HepG2 (cell line): ENCODE results near the gene CDCA4. TPM values are rescaled to one million over a fixed set of nuclear protein-coding genes. Genes with fewer than 3 reads are reported as not detected.

Experiments used
- ATAC-seq: fragments of 200-7000 bp; cut with Tn5 transposase; 3 replicates; pipeline ENCODE4 v1.9.1; 2020; ENCODE audit warnings: mild to moderate bottlenecking, moderate library complexity
- BruUV-seq: library from RNA; stranded (reverse); fragments of 400-500 nt; replicated peaks from 2 replicates; lab custom pipeline; 2021; lab: Mats Ljungman, UMichigan
- CTCF ChIA-PET: fragments of 300-600 bp; formaldehyde crosslinking; extraction: SDS; loops from one replicate; lab custom pipeline; 2021; ENCODE audit warnings: low total read pairs, inconsistent platforms, low intra/inter-chr PET ratio; lab: Yijun Ruan, JAX
- POLR2A ChIA-PET: fragments of 350-600 bp; sonication (Branson Sonifier 250); formaldehyde crosslinking; loops from one replicate; lab custom pipeline; 2020; ENCODE audit warnings: antibody characterized with exemption, inconsistent platforms; lab: Yijun Ruan, JAX
- DNase-seq: peaks from one replicate; pipeline ENCODE4 v3.0.0-alpha.2; 2015; ENCODE audit warnings: low spot score
- FAIRE-seq: peaks from 3 replicates; lab custom pipeline; 2011; peaks lifted over from hg19 to GRCh38; lab: Jason Lieb, UNC
- H2AFZ ChIP-seq: one replicate; pipeline ENCODE4 v1.6.1; 2011; ENCODE audit warnings: low read length, inconsistent platforms
- H3K27ac ChIP-seq: fragments of 300-600 bp; 3 replicates; pipeline ENCODE4 v1.8.0; 2011; ENCODE audit warnings: mixed run types, mild to moderate bottlenecking, mixed read lengths, low read length, inconsistent platforms; ENCODE audit not compliant: insufficient read depth; ENCODE audit errors: extremely low read length
- H3K27me3 ChIP-seq, 2 experiments: fragments of 200-600 bp in 1 of 2; 2 replicates in 1 of 2; 3 replicates in 1 of 2; pipeline versions ENCODE4 v1.6.0 to v1.8.0; 2011; ENCODE audit warnings: low read length in 2 of 2, mild to moderate bottlenecking in 2 of 2, moderate library complexity in 2 of 2, inconsistent platforms in 1 of 2; ENCODE audit not compliant: insufficient read depth in 2 of 2, control insufficient read depth in 1 of 2
- H3K36me3 ChIP-seq, 2 experiments: fragments of 200-600 bp in 1 of 2; replicated peaks in 1 of 2; 2 replicates in 1 of 2; 3 replicates in 1 of 2; pipeline versions ENCODE4 v1.5.1 to v1.8.0; 2011; ENCODE audit warnings: low read length in 2 of 2, inconsistent platforms in 1 of 2; ENCODE audit not compliant: insufficient read depth in 2 of 2, control insufficient read depth in 1 of 2
- H3K4me1 ChIP-seq: 2 replicates; pipeline ENCODE4 v1.5.1; 2012; ENCODE audit warnings: low read length, inconsistent platforms; ENCODE audit not compliant: insufficient read depth
- H3K4me2 ChIP-seq: 2 replicates; pipeline ENCODE4 v1.6.0; 2011; ENCODE audit warnings: low read depth, low read length, inconsistent platforms
- H3K4me3 ChIP-seq, 3 experiments: fragments of 200-600 bp in 1 of 3; sonication (generic), shearing (Covaris generic) in 1 of 3; replicated peaks in 1 of 3; 2 replicates each; pipeline ENCODE4 v1.5.1; 2011 to 2016; ENCODE audit warnings: low read length in 3 of 3, inconsistent platforms in 2 of 3, low read depth in 2 of 3, mild to moderate bottlenecking in 2 of 3, control low read depth in 1 of 3, mixed read lengths in 1 of 3; ENCODE audit not compliant: insufficient read depth in 1 of 3
- H3K79me2 ChIP-seq: one replicate; pipeline ENCODE4 v1.6.1; 2011; ENCODE audit warnings: low read length, inconsistent platforms; ENCODE audit not compliant: insufficient read depth
- H3K9ac ChIP-seq: 2 replicates; pipeline ENCODE4 v1.6.0; 2011; ENCODE audit warnings: mild to moderate bottlenecking, low read depth, low read length, inconsistent platforms; ENCODE audit not compliant: insufficient read depth
- H3K9me3 ChIP-seq: 2 replicates; pipeline ENCODE4 v1.5.1; 2012; ENCODE audit warnings: mild to moderate bottlenecking, low read length
- H4K20me1 ChIP-seq: 2 replicates; pipeline ENCODE4 v1.6.0; 2011; ENCODE audit warnings: inconsistent platforms, mild to moderate bottlenecking, low read length, moderate library complexity; ENCODE audit not compliant: insufficient read depth
- CEBPB ChIP-seq: IDR thresholded peaks from 2 replicates; pipeline ENCODE4 v1.6.1; 2011; ENCODE audit warnings: low read depth, low read length, improper control_type of control experiment, borderline replicate concordance
- ESRRA ChIP-seq: sonication (generic); formaldehyde crosslinking; IDR thresholded peaks from 2 replicates; pipeline ENCODE4 v1.5.1; 2020; ENCODE audit warnings: mild to moderate bottlenecking, low read depth, missing genetic modification reagents
- FOXM1 ChIP-seq: sonication (generic); formaldehyde crosslinking; IDR thresholded peaks from 2 replicates; pipeline ENCODE4 v1.5.0; 2020; ENCODE audit warnings: missing genetic modification reagents
- HNRNPLL ChIP-seq: fragments of 200-400 bp; formaldehyde crosslinking; IDR thresholded peaks from 2 replicates; pipeline ENCODE4 v1.6.1; 2017; ENCODE audit warnings: mild to moderate bottlenecking, low read depth, low read length; ENCODE audit not compliant: poor library complexity, severe bottlenecking
- ONECUT2 ChIP-seq: sonication (generic); formaldehyde crosslinking; IDR thresholded peaks from 2 replicates; pipeline ENCODE4 v1.4.0; 2020; ENCODE audit warnings: missing genetic modification reagents
- SAP130 ChIP-seq: IDR thresholded peaks from 2 replicates; pipeline ENCODE4 v1.6.1; 2016; ENCODE audit warnings: low read depth
- SETDB1 ChIP-seq: sonication (generic); formaldehyde crosslinking; IDR thresholded peaks from 2 replicates; pipeline ENCODE4 v1.5.1; 2020; ENCODE audit warnings: missing genetic modification reagents, mild to moderate bottlenecking, borderline replicate concordance
- SIX1 ChIP-seq: sonication (generic); formaldehyde crosslinking; IDR thresholded peaks from 2 replicates; pipeline ENCODE4 v1.4.0; 2020; ENCODE audit warnings: missing genetic modification reagents, borderline replicate concordance
- ZFP36L1 ChIP-seq: sonication (generic); formaldehyde crosslinking; IDR thresholded peaks from 2 replicates; pipeline ENCODE4 v1.8.0; 2022; ENCODE audit warnings: mild to moderate bottlenecking, missing genetic modification reagents, moderate library complexity
- ZNF557 ChIP-seq: sonication (generic); formaldehyde crosslinking; IDR thresholded peaks from 2 replicates; pipeline ENCODE4 v1.4.0; 2020; ENCODE audit warnings: missing genetic modification reagents
- ZNF75D ChIP-seq: sonication (generic); formaldehyde crosslinking; IDR thresholded peaks from 2 replicates; pipeline ENCODE4 v1.8.1; 2023; ENCODE audit warnings: missing genetic modification reagents, mild to moderate bottlenecking, borderline replicate concordance
- ZNF768 ChIP-seq: sonication (generic); formaldehyde crosslinking; IDR thresholded peaks from 2 replicates; pipeline ENCODE4 v1.4.0; 2020; ENCODE audit warnings: missing genetic modification reagents
- ZUFSP ChIP-seq: sonication (generic); formaldehyde crosslinking; IDR thresholded peaks from 2 replicates; pipeline ENCODE4 v1.9.0; 2021; ENCODE audit warnings: missing genetic modification reagents, mild to moderate bottlenecking, borderline replicate concordance
- WGBS: methylation state at CpG from one replicate; pipeline ENCODE4 v1.1.6; 2017; ENCODE audit warnings: low lambda C conversion rate; 5-methylcytosine and 5-hydroxymethylcytosine counted together
- in situ Hi-C: cut with HindIII; loops from 2 replicates; pipeline ENCODE4 v1.10.0; 2017; ENCODE audit warnings: low pct_unique_long_range_greater_than_20kb; ENCODE audit not compliant: extremely low pct_ligation_motif_present
- intact Hi-C: fragments of 100-400 bp; cut with micrococcal nuclease; formaldehyde crosslinking; loops from one replicate; pipeline ENCODE4 v1.10.0; 2022; ENCODE audit not compliant: unreplicated experiment
- polyA plus RNA-seq, 8 experiments: library from polyadenylated mRNA; depleted of rRNA in 3 of 8; stranded (reverse) in 7 of 8; unstranded in 1 of 8; fragments of >200 nt; fragmentation: Illumina TruSeq in 4 of 8; extraction: Trizol in 4 of 8; gene quantifications; 2 replicates each; pipeline versions ENCODE4 v1.2.1 to v1.2.3, GENCODE V29; 2011 to 2016; ENCODE audit warnings: low read depth in 4 of 8, missing spikeins in 1 of 8, mixed read lengths in 1 of 8; ENCODE audit not compliant: insufficient read depth in 1 of 8
- total RNA-seq, 5 experiments: library from RNA; depleted of rRNA; stranded (reverse); fragments of >200 nt; fragmentation: Illumina TruSeq; extraction: Trizol; gene quantifications; 2 replicates each; pipeline ENCODE4 v1.2.3, GENCODE V29; 2016; ENCODE audit warnings: low read depth in 1 of 5

Gene CDCA4
- total and polyA plus RNA-seq, 2 of the 13 experiments (the other 11 are each of a cell fraction or from before 2014, with no cell fraction given), result 19.7 to 43.1 TPM

- WGBS, result no CpG with 5 or more reads among the region's 30 CpGs
- Histone ChIP-seq H3K9ac (no peak overlapping the region), H3K4me2 (no peak overlapping the region), H4K20me1 (no peaks in the 10 kb centered on the region), H3K27me3 (peaks cover 7 to 43% of the 10 kb centered on the region in 2 experiments), H3K79me2 (no peaks in the 10 kb centered on the region), H3K4me3 (no peak overlapping the region), H2AFZ (no peak overlapping the region), H3K9me3 (no peaks in the 10 kb centered on the region), H3K36me3 (no peaks in the 10 kb centered on the region), H3K27ac (no peak overlapping the region), H3K4me1 (peaks cover 13% of the 10 kb centered on the region)
- no TSS peak for BruUV-seq
- TF ChIP-seq ZNF768 (CRISPR knock-in tag) (no peak), SIX1 (no peak), HNRNPLL (no peak), ESRRA (no peak), SAP130 (CRISPR knock-in tag) (no peak), FOXM1 (CRISPR knock-in tag) (no peak), CEBPB (no peak), ZUFSP (CRISPR knock-in tag) (no peak), ONECUT2 (no peak), SETDB1 (CRISPR knock-in tag) (no peak), ZNF557 (CRISPR knock-in tag) (no peak), ZFP36L1 (CRISPR knock-in tag) (no peak), ZNF75D (CRISPR knock-in tag) (no peak)
- FAIRE-seq (no peak), ATAC-seq (no peak), DNase-seq (no peak)
- intact Hi-C loops, result no loop called here
- in situ Hi-C loops, result no loop called here
- ChIA-PET CTCF (no interaction called here), POLR2A (no interaction called here)
Measured at GRCh38 chr14:105060751-105061427, 40.0 kb upstream of the CDCA4 start.
